Measurements from ENCODE around the gene SMIM45.

Gene SMIM45

DNA sequence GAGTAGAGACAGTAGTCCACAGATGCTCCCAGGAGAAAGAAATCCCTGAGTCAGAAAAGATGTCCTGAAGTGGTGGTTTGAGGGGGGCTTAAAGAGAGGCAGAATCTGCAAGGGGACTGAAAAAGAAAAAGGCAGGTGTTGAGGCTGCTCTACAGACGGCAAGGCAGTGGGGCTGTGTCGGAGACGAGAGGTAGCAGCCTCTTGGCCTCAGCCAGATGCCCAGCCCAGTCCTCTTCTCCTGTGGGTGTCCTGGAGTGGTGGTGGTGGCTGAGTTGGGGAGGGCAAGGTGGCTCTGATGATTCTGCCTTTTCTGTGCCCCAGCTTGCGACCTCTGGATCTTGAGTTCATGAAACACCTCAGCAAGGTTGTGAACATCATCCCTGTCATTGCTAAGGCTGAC lies 37.3 kb downstream of the SMIM45 start:
- Histone ChIP-seq H3K36me3 (no peaks in the 10 kb centered on the region), H3K4me3 (no peak overlapping the region), H3K27ac (no peak overlapping the region), H3K4me1 (replicated peaks) (no peaks in the 10 kb centered on the region), H3K9me3 (no peaks in the 10 kb centered on the region), H3K27me3 (replicated peaks; ENCODE audit: insufficient read depth) (no peaks in the 10 kb centered on the region)
- no peak for TF ChIP-seq CTCF (IDR thresholded peaks at IDR 0.05)
- no peak for TF ChIP-seq POLR2AphosphoS5 (IDR thresholded peaks at IDR 0.05)
- TF ChIP-seq POLR2A (IDR thresholded peaks at IDR 0.05), result no peak
- no peak for DNase-seq (ENCODE audit: low spot score)
- intact Hi-C loops (cut with DNase I), result no loop called here
- 80% methylated on average over 4 of the region's 4 CpGs for WGBS

DNA sequence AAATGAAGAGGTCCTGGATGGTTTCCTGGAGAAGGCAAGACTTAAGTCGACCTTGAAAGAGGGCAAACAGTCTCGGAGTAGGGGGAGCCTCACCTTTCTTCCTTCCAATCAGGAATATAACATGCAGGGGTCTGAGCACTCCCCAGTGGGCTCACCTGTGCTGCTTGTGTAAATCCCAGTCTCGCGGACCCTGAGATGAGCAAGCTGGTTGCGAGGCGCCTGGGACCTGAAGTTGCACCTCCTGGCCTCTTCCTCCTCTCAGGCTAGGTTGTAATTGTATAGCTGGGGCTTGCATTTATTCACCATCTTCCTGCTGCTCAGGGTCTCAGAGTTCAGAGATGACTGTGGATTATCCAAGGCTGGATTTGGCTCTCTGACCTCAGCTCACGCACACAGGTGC lies 39.2 kb downstream of the SMIM45 start:
- intact Hi-C loops (cut with DNase I), result no loop called here
- DNase-seq (ENCODE audit: low spot score), result no peak
- TF ChIP-seq POLR2A (IDR thresholded peaks at IDR 0.05), result no peak
- no peak for TF ChIP-seq POLR2AphosphoS5 (IDR thresholded peaks at IDR 0.05)
- no peak for TF ChIP-seq CTCF (IDR thresholded peaks at IDR 0.05)
- Histone ChIP-seq H3K4me3 (no peak overlapping the region), H3K9me3 (no peaks in the 10 kb centered on the region), H3K27ac (no peak overlapping the region), H3K27me3 (replicated peaks; ENCODE audit: insufficient read depth) (no peaks in the 10 kb centered on the region), H3K4me1 (replicated peaks) (no peaks in the 10 kb centered on the region), H3K36me3 (no peaks in the 10 kb centered on the region)
- 90% methylated on average over 7 of the region's 7 CpGs for WGBS

- Histone ChIP-seq H3K36me3 (no peaks in the 10 kb centered on the region), H3K4me1 (replicated peaks) (no peaks in the 10 kb centered on the region), H3K4me3 (no peak overlapping the region), H3K27me3 (replicated peaks; ENCODE audit: insufficient read depth) (no peaks in the 10 kb centered on the region), H3K9me3 (no peaks in the 10 kb centered on the region), H3K27ac (no peak overlapping the region)
- intact Hi-C loops (cut with DNase I), result no loop called here
- 91% methylated on average over 5 of the region's 5 CpGs for WGBS
- DNase-seq (ENCODE audit: low spot score), result no peak
- TF ChIP-seq CTCF (IDR thresholded peaks at IDR 0.05), result no peak
- TF ChIP-seq POLR2A (IDR thresholded peaks at IDR 0.05), result no peak
- no peak for TF ChIP-seq POLR2AphosphoS5 (IDR thresholded peaks at IDR 0.05)
These were observed 40.5 kb downstream of the SMIM45 start for GRCh38 chr22:41992496-41992895.

DNA sequence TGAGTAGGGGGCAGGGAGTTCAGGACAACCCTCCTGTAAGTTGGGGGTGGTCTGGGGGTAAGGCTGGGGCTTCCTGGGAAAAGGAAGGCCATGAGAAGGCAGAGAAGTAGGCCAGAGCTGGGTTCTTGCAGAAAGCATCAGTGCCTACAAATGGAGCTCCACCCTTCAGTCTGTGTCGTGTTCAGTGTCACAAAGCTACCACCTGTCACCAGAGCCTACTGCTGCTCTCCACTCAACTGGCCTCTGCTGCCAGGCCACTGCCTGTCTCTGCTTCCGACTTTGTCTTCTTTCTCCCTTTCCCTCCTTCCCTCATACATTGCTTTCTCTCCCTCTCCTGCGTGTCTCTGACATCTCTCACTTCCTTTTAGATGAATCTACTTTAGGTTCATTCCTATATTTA lies 43.3 kb downstream of the SMIM45 start:
- Histone ChIP-seq H3K27ac (peak overlapping the region in 1 of 2 donors; percentile 81), H3K36me3 (no peaks in the 10 kb centered on the region), H3K9me3 (no peaks in the 10 kb centered on the region), H3K27me3 (replicated peaks; ENCODE audit: insufficient read depth) (no peaks in the 10 kb centered on the region), H3K4me1 (replicated peaks) (peaks cover 8% of the 10 kb centered on the region), H3K4me3 (no peak overlapping the region)
- WGBS, result 77% methylated on average over 3 of the region's 3 CpGs
- TF ChIP-seq POLR2AphosphoS5 (IDR thresholded peaks at IDR 0.05) (no peak), CTCF (IDR thresholded peaks at IDR 0.05) (no peak), POLR2A (IDR thresholded peaks at IDR 0.05) (no peak)
- intact Hi-C loops (cut with DNase I), result no loop called here
- no peak for DNase-seq (ENCODE audit: low spot score)

DNA sequence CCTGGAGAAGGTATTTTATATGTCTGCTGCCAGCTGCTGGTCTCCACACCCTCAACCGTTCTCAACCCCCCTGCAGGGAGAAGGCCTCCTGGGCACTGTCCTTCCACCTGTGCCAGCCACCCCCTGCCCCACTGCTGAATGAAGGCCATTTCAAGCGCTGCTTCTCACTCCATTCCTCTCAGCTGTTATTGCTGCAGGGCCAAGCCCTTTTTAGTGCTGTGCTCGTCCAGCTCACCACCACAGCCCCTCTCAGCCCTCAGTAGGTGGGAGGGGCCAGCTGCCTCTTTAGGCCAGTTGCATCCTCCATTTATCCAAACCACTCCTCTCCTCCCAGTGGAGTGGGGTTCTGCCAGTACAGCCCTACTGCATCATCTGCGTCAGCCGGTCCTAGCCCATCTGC lies 44.9 kb downstream of the SMIM45 start:
- Histone ChIP-seq H3K9me3 (no peaks in the 10 kb centered on the region), H3K27me3 (replicated peaks; ENCODE audit: insufficient read depth) (no peaks in the 10 kb centered on the region), H3K4me1 (replicated peaks) (peaks cover 8% of the 10 kb centered on the region), H3K4me3 (no peak overlapping the region), H3K36me3 (no peaks in the 10 kb centered on the region), H3K27ac (peak overlapping the region in 1 of 2 donors; percentile 81)
- 82% methylated on average over 5 of the region's 5 CpGs for WGBS
- no peak for DNase-seq (ENCODE audit: low spot score)
- intact Hi-C loops (cut with DNase I), result no loop called here
- no peak for TF ChIP-seq CTCF (IDR thresholded peaks at IDR 0.05)
- no peak for TF ChIP-seq POLR2A (IDR thresholded peaks at IDR 0.05)
- no peak for TF ChIP-seq POLR2AphosphoS5 (IDR thresholded peaks at IDR 0.05)

Data from prostate gland (tissue), 2 donors.